HEK293T (cell line): ENCODE data around the gene TAPBP.

ENCODE experiments used
- CTCF ChIA-PET: fragments of 350-600 bp; formaldehyde crosslinking; extraction: SDS; loops from one replicate; lab custom pipeline; 2021; ENCODE audit warnings: antibody characterized with exemption, inconsistent platforms; lab: Yijun Ruan, JAX
- POLR2A ChIA-PET: fragments of 350-600 bp; formaldehyde crosslinking; extraction: SDS; loops from one replicate; lab custom pipeline; 2020; ENCODE audit warnings: antibody characterized with exemption, inconsistent platforms; lab: Yijun Ruan, JAX
- DNase-seq: peaks from one replicate; pipeline ENCODE4 v3.0.0; 2012; ENCODE audit warnings: mixed read lengths; ENCODE audit errors: extremely low spot score
- ARNT ChIP-seq: fragments of 450-650 bp; IDR thresholded peaks from 2 replicates; pipeline ENCODE4 v1.6.1; 2017; ENCODE audit warnings: mild to moderate bottlenecking
- BHLHE40 ChIP-seq: fragments of 450-650 bp; IDR thresholded peaks from 2 replicates; pipeline ENCODE4 v1.6.1; 2016; ENCODE audit warnings: mild to moderate bottlenecking, moderate library complexity, borderline replicate concordance
- CTBP1 ChIP-seq: fragments of 450-650 bp; IDR thresholded peaks from 2 replicates; pipeline ENCODE4 v1.6.1; 2016; ENCODE audit warnings: borderline replicate concordance
- ELF4 ChIP-seq: fragments of 450-650 bp; IDR thresholded peaks from 2 replicates; pipeline ENCODE4 v1.6.1; 2017; ENCODE audit warnings: antibody characterized with exemption
- FOXA1 ChIP-seq: fragments of 450-650 bp; IDR thresholded peaks from 2 replicates; pipeline ENCODE4 v1.6.1; 2016; ENCODE audit warnings: mild to moderate bottlenecking
- FOXK2 ChIP-seq: fragments of 450-650 bp; IDR thresholded peaks from 2 replicates; pipeline ENCODE4 v1.6.1; 2016; ENCODE audit warnings: mild to moderate bottlenecking
- FOXM1 ChIP-seq: fragments of 450-650 bp; IDR thresholded peaks from 2 replicates; pipeline ENCODE4 v1.6.1; 2017; ENCODE audit warnings: mild to moderate bottlenecking, borderline replicate concordance
- HDGF ChIP-seq: fragments of 450-650 bp; IDR thresholded peaks from 2 replicates; pipeline ENCODE4 v1.6.1; 2017; ENCODE audit warnings: antibody characterized with exemption, borderline replicate concordance
- L3MBTL2 ChIP-seq: fragments of 450-650 bp; conservative IDR thresholded peaks from 2 replicates; pipeline ENCODE4 v1.6.1; 2016; ENCODE audit warnings: mild to moderate bottlenecking
- LEF1 ChIP-seq: fragments of 450-650 bp; IDR thresholded peaks from 2 replicates; pipeline ENCODE4 v1.6.1; 2017; ENCODE audit warnings: mild to moderate bottlenecking, borderline replicate concordance
- NFRKB ChIP-seq: fragments of 450-650 bp; IDR thresholded peaks from 2 replicates; pipeline ENCODE4 v1.6.1; 2016; ENCODE audit warnings: mild to moderate bottlenecking, moderate library complexity
- SP1 ChIP-seq: fragments of 450-650 bp; IDR thresholded peaks from 2 replicates; pipeline ENCODE4 v1.6.1; 2017
- SUZ12 ChIP-seq: fragments of 450-650 bp; IDR thresholded peaks from 2 replicates; pipeline ENCODE4 v1.6.1; 2016; ENCODE audit warnings: mild to moderate bottlenecking
- TARDBP ChIP-seq: fragments of 450-650 bp; IDR thresholded peaks from 2 replicates; pipeline ENCODE4 v1.6.1; 2016
- ZNF384 ChIP-seq: fragments of 450-650 bp; IDR thresholded peaks from 2 replicates; pipeline ENCODE4 v1.6.1; 2016
- TF ChIP-seq, protein P1 (sequence below): fragments of 450-650 bp; IDR thresholded peaks from 2 replicates; pipeline ENCODE4 v1.6.1; 2016

Gene TAPBP

DNA sequence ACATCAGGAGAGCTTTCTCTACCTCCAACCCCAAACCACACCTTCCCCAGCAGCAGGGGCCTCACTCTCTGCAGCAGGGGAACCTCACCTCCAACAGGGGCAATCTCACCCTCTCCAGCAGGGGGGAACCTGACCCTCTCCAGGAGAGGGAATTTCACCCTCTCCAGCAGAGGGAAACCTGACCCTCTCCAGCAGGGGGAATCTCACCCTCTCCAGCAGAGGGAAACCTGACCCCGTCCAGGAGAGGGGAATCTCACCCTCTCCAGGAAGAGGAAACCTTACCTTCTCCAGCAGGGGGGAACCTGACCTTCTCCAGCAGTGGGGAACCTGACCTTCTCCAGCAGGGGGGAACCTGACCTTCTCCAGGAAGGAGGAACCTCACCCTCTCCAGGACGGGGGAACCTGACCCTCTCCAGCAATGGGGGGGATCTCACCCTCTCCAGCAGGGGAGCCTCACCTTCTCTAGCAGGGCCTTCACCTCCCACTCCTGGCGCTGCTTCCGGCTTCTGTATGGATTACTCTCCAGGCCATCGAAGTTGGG, 33.8 kb downstream of the TAPBP start:
- ChIA-PET POLR2A (interaction anchor here (1.1 to 4.2 kb wide), 6 partner anchors 8 to 72 kb away, joined by 3 to 13 read pairs (median 4); partner anchors contain the start of genes RING1, RPS18, VPS52 and WDR46), CTCF (interaction anchor here (0.8 to 1.7 kb wide), 6 partner anchors 10 to 82 kb away, joined by 3 to 6 read pairs (median 3); partner anchors contain the start of genes PFDN6 and WDR46)
- no peak for TF ChIP-seq ZNF384
- no peak for TF ChIP-seq FOXK2
- TF ChIP-seq FOXA1 = no peak
- no peak for TF ChIP-seq HDGF
- TF ChIP-seq LEF1 = no peak
- TF ChIP-seq, protein P1, sequence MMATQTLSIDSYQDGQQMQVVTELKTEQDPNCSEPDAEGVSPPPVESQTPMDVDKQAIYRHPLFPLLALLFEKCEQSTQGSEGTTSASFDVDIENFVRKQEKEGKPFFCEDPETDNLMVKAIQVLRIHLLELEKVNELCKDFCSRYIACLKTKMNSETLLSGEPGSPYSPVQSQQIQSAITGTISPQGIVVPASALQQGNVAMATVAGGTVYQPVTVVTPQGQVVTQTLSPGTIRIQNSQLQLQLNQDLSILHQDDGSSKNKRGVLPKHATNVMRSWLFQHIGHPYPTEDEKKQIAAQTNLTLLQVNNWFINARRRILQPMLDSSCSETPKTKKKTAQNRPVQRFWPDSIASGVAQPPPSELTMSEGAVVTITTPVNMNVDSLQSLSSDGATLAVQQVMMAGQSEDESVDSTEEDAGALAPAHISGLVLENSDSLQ = no peak
- no peak for TF ChIP-seq L3MBTL2
- peak; percentile 81 for DNase-seq

GRCh38 chr6:33279257-33279695, 34.6 kb downstream of the TAPBP start:
- ChIA-PET CTCF (interaction anchor here (0.8 to 1.6 kb wide), 5 partner anchors 10 to 83 kb away, joined by 3 to 6 read pairs (median 3); partner anchors contain the start of genes PFDN6 and WDR46), POLR2A (interaction anchor here (0.9 to 4.2 kb wide), 8 partner anchors 8 to 71 kb away, joined by 3 to 37 read pairs (median 12); partner anchors contain the start of genes PFDN6, RGL2, RING1 and TAPBP)
- no peak for TF ChIP-seq ARNT
- TF ChIP-seq TARDBP = no peak
- TF ChIP-seq SP1 = no peak
- no peak for TF ChIP-seq FOXM1
- no peak for TF ChIP-seq L3MBTL2
- TF ChIP-seq, protein P1 = no peak
- TF ChIP-seq SUZ12 = no peak
- TF ChIP-seq LEF1 = no peak
- TF ChIP-seq CTBP1 = no peak
- no peak for TF ChIP-seq ELF4
- no peak for TF ChIP-seq BHLHE40
- no peak for TF ChIP-seq FOXK2
- no peak for TF ChIP-seq FOXA1
- TF ChIP-seq HDGF = no peak
- no peak for TF ChIP-seq ZNF384
- no peak for DNase-seq

DNA sequence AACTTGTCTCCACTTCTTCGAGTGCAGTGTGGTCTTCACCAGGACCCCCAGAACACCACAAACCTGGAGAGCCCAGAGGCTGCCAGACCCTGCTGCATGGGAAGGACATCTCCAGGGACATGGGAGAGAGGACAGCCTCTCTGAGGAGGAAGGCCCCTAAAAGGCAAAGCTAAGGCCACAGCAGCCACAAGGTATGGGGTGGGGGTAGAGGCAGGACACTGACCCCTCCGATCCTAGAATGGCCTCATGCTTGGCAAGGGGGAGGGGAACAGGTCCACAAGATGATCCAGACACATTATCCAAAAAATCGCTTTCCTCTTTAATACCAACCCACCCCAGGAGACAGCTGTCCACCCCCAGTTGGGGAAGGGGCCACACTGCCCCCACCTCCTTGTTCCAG, 35.1 kb downstream of the TAPBP start:
- CTCF ChIA-PET = interaction anchor here (1.0 to 1.4 kb wide), 3 partner anchors 21 to 83 kb away, joined by 3 to 6 read pairs (median 4); no protein-coding TSS in a partner anchor
- no peak for DNase-seq
- TF ChIP-seq, protein P1 = no peak
- TF ChIP-seq SUZ12 = no peak
- TF ChIP-seq ELF4 = no peak
- POLR2A ChIA-PET = interaction anchor here (0.9 to 4.2 kb wide), 7 partner anchors 8 to 71 kb away, joined by 3 to 37 read pairs (median 12); partner anchors contain the start of genes PFDN6, RGL2, RING1 and TAPBP

- ChIA-PET CTCF (interaction anchor here (1.4 to 1.9 kb wide), 2 partner anchors 21 to 40 kb away, joined by 4 to 16 read pairs; no protein-coding TSS in a partner anchor), POLR2A (interaction anchor here (0.9 to 4.2 kb wide), 10 partner anchors 8 to 75 kb away, joined by 3 to 37 read pairs (median 8); partner anchors contain the start of genes PFDN6, RGL2, RING1 and TAPBP)
- DNase-seq = no peak
- TF ChIP-seq L3MBTL2 (no peak), TARDBP (no peak), SUZ12 (no peak), SP1 (no peak), BHLHE40 (no peak), NFRKB (no peak), ELF4 (no peak), CTBP1 (no peak), FOXM1 (no peak), HDGF (no peak), ARNT (no peak), FOXA1 (no peak), LEF1 (no peak), FOXK2 (no peak), ZNF384 (no peak)
- TF ChIP-seq, protein P1 = no peak
These were observed 35.5 kb downstream of the TAPBP start for GRCh38 chr6:33278392-33278741.

DNA sequence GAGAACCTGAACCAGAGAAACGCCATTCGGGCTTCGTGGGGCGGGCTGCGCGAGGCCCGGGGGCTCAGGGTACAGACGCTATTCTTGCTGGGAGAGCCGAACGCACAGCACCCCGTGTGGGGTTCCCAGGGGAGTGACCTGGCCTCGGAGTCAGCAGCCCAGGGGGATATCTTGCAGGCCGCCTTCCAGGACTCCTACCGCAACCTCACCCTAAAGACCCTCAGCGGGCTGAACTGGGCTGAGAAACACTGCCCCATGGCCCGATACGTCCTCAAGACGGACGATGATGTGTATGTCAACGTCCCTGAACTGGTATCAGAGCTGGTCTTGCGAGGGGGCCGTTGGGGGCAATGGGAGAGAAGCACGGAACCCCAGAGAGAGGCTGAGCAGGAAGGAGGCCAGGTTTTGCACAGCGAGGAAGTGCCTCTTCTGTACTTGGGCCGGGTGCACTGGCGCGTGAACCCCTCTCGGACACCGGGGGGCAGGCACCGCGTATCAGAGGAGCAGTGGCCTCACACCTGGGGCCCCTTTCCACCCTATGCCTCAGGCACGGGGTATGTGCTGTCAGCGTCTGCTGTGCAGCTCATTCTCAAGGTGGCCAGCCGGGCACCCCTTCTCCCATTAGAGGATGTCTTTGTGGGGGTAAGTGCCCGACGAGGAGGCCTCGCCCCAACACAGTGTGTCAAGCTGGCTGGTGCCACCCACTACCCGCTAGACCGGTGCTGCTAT, 36.1 kb downstream of the TAPBP start:
- TF ChIP-seq SP1 = no peak
- POLR2A ChIA-PET = interaction anchor here (0.9 to 4.2 kb wide), 20 partner anchors 8 to 306 kb away, joined by 3 to 37 read pairs (median 5); partner anchors contain the start of genes PFDN6, RGL2, RING1 and TAPBP
- DNase-seq = no peak
- CTCF ChIA-PET = interaction anchor here (0.8 to 1.9 kb wide), 10 partner anchors 11 to 153 kb away, joined by 3 to 16 read pairs (median 4); partner anchors contain the start of genes PFDN6 and WDR46
